ENCODE measurements around the gene ACOT2.
"Not testable (repeated sequence)": the region's sequence is repeated elsewhere in the genome, so short reads cannot be mapped to it uniquely, and the experiment has no call there.

Gene ACOT2

GRCh38 chr14:73567951-73568885 lies 795 bp upstream of the ACOT2 start:
- no peak for DNase-seq (ENCODE audit: low spot score)

- not testable (repeated sequence) for DNase-seq (ENCODE audit: low spot score)
Observed at GRCh38 chr14:73568886-73569184, 178 bp upstream of the ACOT2 start.

GRCh38 chr14:73570913-73571312 lies 1.9 kb downstream of the ACOT2 start:
- not testable (repeated sequence) for DNase-seq (ENCODE audit: low spot score)

- DNase-seq (ENCODE audit: low spot score) = not testable (repeated sequence)
Observed at GRCh38 chr14:73573034-73573433, 4.0 kb downstream of the ACOT2 start.

- not testable (repeated sequence) for DNase-seq (ENCODE audit: low spot score)
Observed at GRCh38 chr14:73573740-73574139, 4.7 kb downstream of the ACOT2 start.

GRCh38 chr14:73574251-73574650 lies 5.2 kb downstream of the ACOT2 start:
- not testable (repeated sequence) for DNase-seq (ENCODE audit: low spot score)

GRCh38 chr14:73576391-73576790 lies 7.4 kb downstream of the ACOT2 start:
- DNase-seq (ENCODE audit: low spot score) = no peak

- DNase-seq (ENCODE audit: low spot score) = not testable (repeated sequence)
Observed at GRCh38 chr14:73577214-73577613, 8.2 kb downstream of the ACOT2 start.

- not testable (repeated sequence) for DNase-seq (ENCODE audit: low spot score)
Observed at GRCh38 chr14:73582102-73582979, 13.3 kb downstream of the ACOT2 start.

GRCh38 chr14:73588695-73589094 lies 19.7 kb downstream of the ACOT2 start:
- DNase-seq (ENCODE audit: low spot score) = no peak

- DNase-seq (ENCODE audit: low spot score) = no peak
Observed at GRCh38 chr14:73589116-73589515, 20.1 kb downstream of the ACOT2 start.

GRCh38 chr14:73590673-73591004 lies 21.6 kb downstream of the ACOT2 start:
- not testable (repeated sequence) for DNase-seq (ENCODE audit: low spot score)

GRCh38 chr14:73591690-73592449 lies 22.9 kb downstream of the ACOT2 start, which contains the start of gene ACOT4:
Gene ACOT4, plus strand, starts transcription at chr14:73591873. Its CDS starts 87 bp downstream, at chr14:73591960.
- peak; percentile 69 for DNase-seq (ENCODE audit: low spot score)

- DNase-seq (ENCODE audit: low spot score) = no peak
Observed at GRCh38 chr14:73594491-73594890, 25.5 kb downstream of the ACOT2 start.

- DNase-seq (ENCODE audit: low spot score) = no peak
Observed at GRCh38 chr14:73599499-73599898, 30.5 kb downstream of the ACOT2 start.

- no peak for DNase-seq (ENCODE audit: low spot score)
Observed at GRCh38 chr14:73602994-73603393, 34.0 kb downstream of the ACOT2 start.

- no peak for DNase-seq (ENCODE audit: low spot score)
Observed at GRCh38 chr14:73606271-73606670, 37.3 kb downstream of the ACOT2 start.

GRCh38 chr14:73607241-73607640 lies 38.2 kb downstream of the ACOT2 start:
- no peak for DNase-seq (ENCODE audit: low spot score)

GRCh38 chr14:73610687-73611086 lies 41.7 kb downstream of the ACOT2 start:
- DNase-seq (ENCODE audit: low spot score) = no peak

- peak; percentile 84 for DNase-seq (ENCODE audit: low spot score)
Observed at GRCh38 chr14:73612339-73613045, 43.5 kb downstream of the ACOT2 start, which contains the start of gene ACOT6. Gene ACOT6, plus strand, starts transcription at chr14:73612517. Its CDS starts 55 bp downstream, at chr14:73612572.

- DNase-seq (ENCODE audit: low spot score) = no peak
Observed at GRCh38 chr14:73613046-73613383, 44.0 kb downstream of the ACOT2 start.

Data from left forelimb (tissue), 1 donor.